ENCODE results near the gene RNF7. TPM values are rescaled to one million over a fixed set of nuclear protein-coding genes. Genes with fewer than 3 reads are reported as not detected.

RNF7 gene
- total and polyA plus RNA-seq, 9 of the 15 experiments (the other 6 are each of a cell fraction or from before 2014, with no cell fraction given) = 38.8 to 133 (median 80.5) TPM

GRCh38 chr3:141769221-141769894 is 31.3 kb downstream of the RNF7 start (continued):
- TF ChIP-seq PKNOX1 (IDR thresholded peaks at IDR 0.05) (peak; percentile 46), SMAD1 (IDR thresholded peaks at IDR 0.05; ENCODE audit: low read depth, low read length, partially characterized antibody) (no peak), ZNF311 (CRISPR knock-in tag; IDR thresholded peaks at IDR 0.05) (no peak), ATF3 (IDR thresholded peaks at IDR 0.05) (no peak), ATF3 (CRISPR knock-in tag; conservative IDR thresholded peaks at IDR 0.05) (0 out of 2 replicates have a peak, but pooled peaks have one; percentile 49), SMARCA4 (IDR thresholded peaks at IDR 0.05) (peak; percentile 44; the same call in 1 of the 2 replicates), GATA2 (CRISPR knock-in tag; IDR thresholded peaks at IDR 0.05) (peak; percentile 64), VEZF1 (CRISPR knock-in tag; IDR thresholded peaks at IDR 0.05) (no peak), NR2C1 (IDR thresholded peaks at IDR 0.05) (peak; percentile 46; the same call in 1 of the 2 replicates), NR2C1 (tag; IDR thresholded peaks at IDR 0.05) (peak; percentile 81), ZNF75A (CRISPR knock-in tag; IDR thresholded peaks at IDR 0.05) (no peak), RREB1 (CRISPR knock-in tag; IDR thresholded peaks at IDR 0.05) (peak; percentile 60; the same call in 1 of the 2 replicates), ZNF280B (CRISPR knock-in tag; IDR thresholded peaks at IDR 0.05) (no peak), FOSL1 (tag; conservative IDR thresholded peaks at IDR 0.05) (peak; percentile 53), MTA3 (IDR thresholded peaks at IDR 0.05; ENCODE audit: borderline replicate concordance) (peak; percentile 26; the same call in 1 of the 2 replicates), EP400 (IDR thresholded peaks at IDR 0.05) (no peak)

Measured in K562 (cell line).